Lung (tissue), 12 donors: ENCODE measurements around the gene ARL5A. TPM values are rescaled to one million over a fixed set of nuclear protein-coding genes. Genes with fewer than 3 reads are reported as not detected.

Experiments
- ATAC-seq: fragments of 200-7000 bp; cut with Tn5 transposase; one replicate; pipeline ENCODE4 v1.9.1; 2020; ENCODE audit warnings: moderate number of reproducible peaks; ENCODE audit not compliant: insufficient read depth, low FRiP score
- DNase-seq, 3 donors: peaks; one replicate each; pipeline ENCODE4 v3.0.0-alpha.2; 2013 to 2017
- H3K27ac ChIP-seq, 2 donors: one replicate each; pipeline ENCODE4 v1.5.1; 2013; ENCODE audit warnings: mild to moderate bottlenecking in 2 of 2, moderate library complexity in 2 of 2, control low read depth in 1 of 2, inconsistent platforms in 1 of 2, low read depth in 1 of 2, low read length in 1 of 2
- H3K27me3 ChIP-seq, 3 donors: one replicate each; pipeline ENCODE4 v1.5.1; 2013; ENCODE audit warnings: low read length in 2 of 3; ENCODE audit not compliant: control insufficient read depth in 3 of 3, insufficient read depth in 3 of 3
- H3K36me3 ChIP-seq, 4 donors: one replicate each; pipeline ENCODE4 v1.5.1; 2013; ENCODE audit warnings: low read length in 4 of 4, mild to moderate bottlenecking in 1 of 4, moderate library complexity in 1 of 4; ENCODE audit not compliant: control insufficient read depth in 4 of 4, insufficient read depth in 4 of 4
- H3K4me1 ChIP-seq, 5 donors: one replicate each; pipeline ENCODE4 v1.5.1; 2013; ENCODE audit warnings: low read length in 5 of 5, mild to moderate bottlenecking in 2 of 5, moderate library complexity in 1 of 5; ENCODE audit not compliant: control insufficient read depth in 5 of 5, insufficient read depth in 5 of 5
- H3K4me3 ChIP-seq: one replicate; pipeline ENCODE4 v1.5.1; 2013; ENCODE audit warnings: mild to moderate bottlenecking, control low read depth, moderate library complexity
- H3K9ac ChIP-seq, 2 donors: one replicate each; pipeline ENCODE4 v1.5.1; 2013; ENCODE audit warnings: low read length in 2 of 2, control low read depth in 1 of 2; ENCODE audit not compliant: insufficient read depth in 1 of 2
- H3K9me3 ChIP-seq, 4 donors: one replicate each; pipeline ENCODE4 v1.5.1; 2013; ENCODE audit warnings: low read length in 3 of 4, mild to moderate bottlenecking in 1 of 4, moderate library complexity in 1 of 4; ENCODE audit not compliant: control insufficient read depth in 4 of 4, insufficient read depth in 3 of 4
- CTCF ChIP-seq: IDR thresholded peaks from 2 replicates; pipeline ENCODE4 v1.5.1; 2012; ENCODE audit warnings: mild to moderate bottlenecking; ENCODE audit errors: control extremely low read depth, extremely low read depth
- WGBS, 2 donors: extraction: QIAGEN DNeasy Blood & Tissue Kit; methylation state at CpG; one replicate each; pipeline ENCODE4 v1.1.7; 2013; 5-methylcytosine and 5-hydroxymethylcytosine counted together
- polyA plus RNA-seq, 2 donors: library from polyadenylated mRNA; stranded (reverse); fragments of 200-250 nt; gene quantifications; one replicate each; pipeline ENCODE4 v1.2.1, GENCODE V29; 2013
- total RNA-seq, 2 donors: library from RNA; depleted of rRNA in 1 of 2; stranded (reverse); fragments of >200 nt in 1 of 2; gene quantifications; one replicate each; pipeline ENCODE4 v1.2.1, GENCODE V29; 2014 to 2021
- donor health status: control.
- donor health status: control.
- donor health status: Bipolar disorder and iron deficiency.
- donor health status: healthy.
- donor health status: DM: yes; HTN: yes; CAD: no.

Gene ARL5A
- total and polyA plus RNA-seq, 4 donors = 11.3 to 107 (median 34.0) TPM

DNA sequence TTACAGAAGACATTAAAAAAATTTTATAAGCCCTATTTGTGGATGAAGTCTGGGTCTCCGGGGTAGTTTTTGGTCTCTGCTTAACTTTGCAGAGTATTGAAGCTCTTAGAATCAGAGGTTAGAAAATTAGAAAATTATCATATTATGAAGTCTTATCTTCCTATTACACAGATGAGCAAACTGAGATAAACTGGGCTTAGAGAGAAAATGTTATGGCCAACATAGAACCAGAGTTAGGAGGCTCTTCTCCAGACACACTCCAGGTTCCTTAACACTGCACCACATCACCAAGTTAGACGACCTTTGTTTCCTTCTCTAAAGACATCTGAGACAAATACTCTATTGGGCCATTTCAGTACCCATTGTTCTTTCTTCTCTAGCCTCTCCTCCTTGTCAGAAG lies 57.2 kb downstream of the ARL5A start:
- ATAC-seq (no peak), DNase-seq (no peak)
- Histone ChIP-seq H3K36me3 (peaks cover 0 to 4% (median under 1%) of the 10 kb centered on the region in 4 donors), H3K4me1 (peaks cover 2 to 25% (median 11%) of the 10 kb centered on the region in 5 donors), H3K27ac (peak overlapping the region in 1 of 2 donors; percentile 47), H3K27me3 (no peaks in the 10 kb centered on the region), H3K9ac (no peak overlapping the region), H3K4me3 (no peak overlapping the region), H3K9me3 (no peaks in the 10 kb centered on the region)
- no peak for TF ChIP-seq CTCF
- WGBS, 2 donors = 77 to 89% methylated on average over 2 of the region's 2 CpGs

DNA sequence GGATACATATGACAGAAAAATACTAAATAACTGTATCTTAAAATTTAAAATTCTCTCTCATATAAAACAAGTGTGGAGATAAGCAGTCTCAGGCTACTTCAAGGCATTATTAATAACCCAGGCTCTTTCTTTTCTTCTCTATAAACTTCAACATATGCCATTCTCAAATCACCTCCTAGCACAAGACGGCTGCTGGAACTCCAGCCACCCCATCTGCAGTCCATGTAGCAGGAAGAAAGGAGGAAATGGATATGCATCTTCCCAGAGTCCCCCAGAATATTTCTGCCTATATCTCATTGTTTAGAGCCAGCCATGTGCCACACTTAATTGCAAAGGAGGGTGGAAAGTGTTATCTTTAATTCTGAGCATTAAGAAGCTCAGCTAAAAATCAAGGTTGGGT lies 58.6 kb downstream of the ARL5A start:
- H3K36me3 ChIP-seq = peaks cover 0 to 3% (median 0%) of the 10 kb centered on the region in 4 donors
- H3K4me3 ChIP-seq = no peak overlapping the region
- DNase-seq = no peak
- H3K27me3 ChIP-seq = no peaks in the 10 kb centered on the region
- peaks cover under 1 to 32% (median 19%) of the 10 kb centered on the region in 5 donors for H3K4me1 ChIP-seq
- no peak overlapping the region for H3K9ac ChIP-seq
- TF ChIP-seq CTCF = no peak
- no peak overlapping the region for H3K27ac ChIP-seq
- WGBS, 2 donors = 95 to 97% methylated on average over 1 of the region's 1 CpG
- ATAC-seq = no peak
- no peaks in the 10 kb centered on the region for H3K9me3 ChIP-seq

- no peak for DNase-seq
- H3K27ac ChIP-seq = no peak overlapping the region
- no peak for ATAC-seq
- no peak overlapping the region for H3K4me3 ChIP-seq
- no peak overlapping the region for H3K9ac ChIP-seq
- peaks cover 0 to 3% (median 0%) of the 10 kb centered on the region in 4 donors for H3K36me3 ChIP-seq
- no peaks in the 10 kb centered on the region for H3K9me3 ChIP-seq
- no peaks in the 10 kb centered on the region for H3K27me3 ChIP-seq
- WGBS, 2 donors = 65 to 83% methylated on average over 2 of the region's 2 CpGs
- peaks cover 0 to 36% (median 19%) of the 10 kb centered on the region in 5 donors for H3K4me1 ChIP-seq
- TF ChIP-seq CTCF = no peak
Measured at GRCh38 chr2:151767536-151767935, 60.7 kb downstream of the ARL5A start.
